ENCODE measurements around the gene CFDP1. TPM values are rescaled to one million over a fixed set of nuclear protein-coding genes. Genes with fewer than 3 reads are reported as not detected.

CFDP1 gene
- total and polyA plus RNA-seq, 2 of the 13 experiments (the other 11 are each of a cell fraction or from before 2014, with no cell fraction given), result 78.6 to 153 TPM

GRCh38 chr16:75464122-75464918 lies 31.0 kb upstream of the CFDP1 start, which contains the start of gene TMEM170A (continued):
- TF ChIP-seq ZNF224 (CRISPR knock-in tag; IDR thresholded peaks at IDR 0.05) (peak; percentile 98), ZNF432 (CRISPR knock-in tag; IDR thresholded peaks at IDR 0.05; ENCODE audit: borderline replicate concordance) (no peak), PHF5A (CRISPR knock-in tag; IDR thresholded peaks at IDR 0.05; ENCODE audit: low read depth, unreplicated experiment) (peak; percentile 62), PPARG (CRISPR knock-in tag; conservative IDR thresholded peaks at IDR 0.05) (peak; percentile 72; the same call in 1 of the 2 replicates), ZNF251 (CRISPR knock-in tag; IDR thresholded peaks at IDR 0.05) (peak; percentile 42; the same call in 1 of the 2 replicates), E2F2 (CRISPR knock-in tag; IDR thresholded peaks at IDR 0.05; ENCODE audit: borderline replicate concordance) (no peak), RAD21 (CRISPR knock-in tag; IDR thresholded peaks at IDR 0.05) (peak; percentile 96), ZNF33A (CRISPR knock-in tag; IDR thresholded peaks at IDR 0.05; ENCODE audit: borderline replicate concordance) (no peak), SOX6 (IDR thresholded peaks at IDR 0.05) (no peak), SOX6 (CRISPR knock-in tag; IDR thresholded peaks at IDR 0.05) (peak; percentile 80), ZNF724P (CRISPR knock-in tag; IDR thresholded peaks at IDR 0.05; ENCODE audit: borderline replicate concordance) (peak; percentile 96), CREB3 (CRISPR knock-in tag; IDR thresholded peaks at IDR 0.05) (peak; percentile 73; the same call in 1 of the 2 replicates), ZNF142 (CRISPR knock-in tag; IDR thresholded peaks at IDR 0.05) (peak; percentile 17; the same call in 1 of the 2 replicates), TOPORS (CRISPR knock-in tag; IDR thresholded peaks at IDR 0.05) (peak; percentile 74), ZFP36 (IDR thresholded peaks at IDR 0.05; ENCODE audit: borderline replicate concordance, low read depth, low read length, partially characterized antibody) (no peak), KAT7 (CRISPR knock-in tag; IDR thresholded peaks at IDR 0.05; ENCODE audit: borderline replicate concordance) (peak; percentile 89; the same call in 1 of the 2 replicates), GATAD1 (CRISPR knock-in tag; IDR thresholded peaks at IDR 0.05) (peak; percentile 88), SATB2 (CRISPR knock-in tag; IDR thresholded peaks at IDR 0.05) (no peak)

All from HepG2 (cell line).